Caco-2 (cell line): Measurements from ENCODE around the gene NUDT13. TPM values are rescaled to one million over a fixed set of nuclear protein-coding genes. Genes with fewer than 3 reads are reported as not detected.
"Not testable (repeated sequence)": the region's sequence is repeated elsewhere in the genome, so short reads cannot be mapped to it uniquely, and the experiment has no call there.

Experiments used
- BruUV-seq: library from RNA; stranded (reverse); fragments of 400-500 nt; replicated peaks from 2 replicates; lab custom pipeline; 2021; lab: Mats Ljungman, UMichigan
- CTCF ChIA-PET: fragments of 300-600 bp; sonication (Branson Sonifier 250); formaldehyde crosslinking; loops from one replicate; lab custom pipeline; 2022; ENCODE audit warnings: antibody characterized with exemption; lab: Charles Lee
- POLR2A ChIA-PET: fragments of 300-600 bp; sonication (Branson Sonifier 250); formaldehyde crosslinking; loops from one replicate; lab custom pipeline; 2022; ENCODE audit warnings: antibody characterized with exemption; lab: Charles Lee
- DNase-seq, 2 experiments: peaks; one replicate each; pipeline versions ENCODE4 v3.0.0 to v3.0.0-alpha.2; 2020 to 2022
- H3K27me3 ChIP-seq: replicated peaks from 2 replicates; pipeline ENCODE4 v1.6.0; 2011; ENCODE audit warnings: low read length; ENCODE audit not compliant: control insufficient read depth, insufficient read depth
- H3K36me3 ChIP-seq: 2 replicates; pipeline ENCODE4 v1.5.1; 2011; ENCODE audit warnings: low read length; ENCODE audit not compliant: control insufficient read depth, insufficient read depth
- H3K4me1 ChIP-seq: fragments of 250-450 bp; sonication (Bioruptor Pico); 2 replicates; pipeline ENCODE4 v1.5.1; 2020; ENCODE audit warnings: mild to moderate bottlenecking
- H3K4me3 ChIP-seq: 2 replicates; pipeline ENCODE4 v1.5.1; 2011; ENCODE audit warnings: low read depth, mild to moderate bottlenecking, control low read depth, low read length
- H3K9me3 ChIP-seq: fragments of 250-450 bp; sonication (Bioruptor Pico); 2 replicates; pipeline ENCODE4 v1.5.1; 2020; ENCODE audit warnings: mild to moderate bottlenecking, moderate library complexity
- H3K27ac Mint-ChIP-seq: one replicate; pipeline ENCODE4 v1.8.0; 2022; ENCODE audit warnings: mixed read lengths; ENCODE audit not compliant: unreplicated experiment
- H3K27me3 Mint-ChIP-seq: one replicate; pipeline ENCODE4 v1.8.0; 2022; ENCODE audit warnings: mixed read lengths; ENCODE audit not compliant: insufficient read depth, unreplicated experiment
- H3K36me3 Mint-ChIP-seq: one replicate; pipeline ENCODE4 v1.8.0; 2022; ENCODE audit warnings: mild to moderate bottlenecking, mixed read lengths; ENCODE audit not compliant: insufficient read depth, unreplicated experiment
- H3K4me1 Mint-ChIP-seq: one replicate; pipeline ENCODE4 v1.8.0; 2022; ENCODE audit warnings: low read depth, mixed read lengths; ENCODE audit not compliant: unreplicated experiment
- H3K4me3 Mint-ChIP-seq: one replicate; pipeline ENCODE4 v1.8.0; 2022; ENCODE audit warnings: mild to moderate bottlenecking, moderate library complexity, mixed read lengths; ENCODE audit not compliant: unreplicated experiment
- H3K9me3 Mint-ChIP-seq: one replicate; pipeline ENCODE4 v1.8.0; 2022; ENCODE audit warnings: mixed read lengths; ENCODE audit not compliant: unreplicated experiment
- intact Hi-C: fragments of 100-400 bp; cut with micrococcal nuclease; formaldehyde crosslinking; loops from one replicate; pipeline ENCODE4 v1.10.0; 2022; ENCODE audit not compliant: unreplicated experiment
- total RNA-seq: library from RNA; stranded (reverse); gene quantifications from 2 replicates; pipeline ENCODE4 v1.2.3, GENCODE V29; 2022
- TF ChIP-seq, protein P1 (sequence below), 2 experiments: fragments of 200-600 bp in 1 of 2; IDR thresholded peaks; 1 replicate in 1 of 2; 2 replicates in 1 of 2; pipeline versions ENCODE4 v1.5.1 to v1.8.0; 2011 to 2022; ENCODE audit warnings: antibody characterized with exemption in 1 of 2, control low read depth in 1 of 2, inconsistent platforms in 1 of 2, low read depth in 1 of 2, low read length in 1 of 2, mild to moderate bottlenecking in 1 of 2, moderate library complexity in 1 of 2; ENCODE audit not compliant: insufficient read depth in 1 of 2, severe bottlenecking in 1 of 2, unreplicated experiment in 1 of 2

NUDT13 gene
- total RNA-seq, 1 experiment from 2014 or later: 6.5 TPM

DNA sequence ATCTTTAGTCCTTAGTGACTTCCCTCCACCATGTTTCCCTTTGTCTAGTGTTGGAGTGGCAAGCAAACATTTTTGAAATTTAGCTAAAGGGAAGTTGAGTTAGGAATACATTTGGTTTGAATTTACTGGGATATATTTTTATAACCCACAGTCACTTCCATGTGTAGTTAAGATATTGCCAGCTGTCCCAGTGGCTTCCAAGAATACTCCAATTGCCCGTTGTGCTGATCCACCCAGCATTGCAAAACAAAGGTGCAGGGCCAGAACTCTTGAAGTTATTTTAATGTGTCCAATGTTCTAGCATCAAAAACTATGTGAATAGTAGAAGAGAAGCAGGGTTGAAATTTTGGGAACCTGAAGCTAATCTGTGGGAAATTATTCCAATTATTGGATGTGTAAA, 11.1 kb upstream of the NUDT13 start:
- DNase-seq: no peak
- CTCF ChIA-PET: interaction anchor here (1.1 kb wide), 1 partner anchor 12 kb away, joined by 3 read pairs; no protein-coding TSS in a partner anchor
- no peaks in the 10 kb centered on the region for H3K27me3 Mint-ChIP-seq
- Histone ChIP-seq H3K4me3 (no peak overlapping the region), H3K4me1 (peaks cover 13% of the 10 kb centered on the region; the same call in 1 of the 2 replicates), H3K36me3 (no peaks in the 10 kb centered on the region), H3K9me3 (no peaks in the 10 kb centered on the region), H3K27me3 (no peaks in the 10 kb centered on the region)
- TF ChIP-seq, protein P1, sequence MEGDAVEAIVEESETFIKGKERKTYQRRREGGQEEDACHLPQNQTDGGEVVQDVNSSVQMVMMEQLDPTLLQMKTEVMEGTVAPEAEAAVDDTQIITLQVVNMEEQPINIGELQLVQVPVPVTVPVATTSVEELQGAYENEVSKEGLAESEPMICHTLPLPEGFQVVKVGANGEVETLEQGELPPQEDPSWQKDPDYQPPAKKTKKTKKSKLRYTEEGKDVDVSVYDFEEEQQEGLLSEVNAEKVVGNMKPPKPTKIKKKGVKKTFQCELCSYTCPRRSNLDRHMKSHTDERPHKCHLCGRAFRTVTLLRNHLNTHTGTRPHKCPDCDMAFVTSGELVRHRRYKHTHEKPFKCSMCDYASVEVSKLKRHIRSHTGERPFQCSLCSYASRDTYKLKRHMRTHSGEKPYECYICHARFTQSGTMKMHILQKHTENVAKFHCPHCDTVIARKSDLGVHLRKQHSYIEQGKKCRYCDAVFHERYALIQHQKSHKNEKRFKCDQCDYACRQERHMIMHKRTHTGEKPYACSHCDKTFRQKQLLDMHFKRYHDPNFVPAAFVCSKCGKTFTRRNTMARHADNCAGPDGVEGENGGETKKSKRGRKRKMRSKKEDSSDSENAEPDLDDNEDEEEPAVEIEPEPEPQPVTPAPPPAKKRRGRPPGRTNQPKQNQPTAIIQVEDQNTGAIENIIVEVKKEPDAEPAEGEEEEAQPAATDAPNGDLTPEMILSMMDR (IDR thresholded peaks at IDR 0.05; ENCODE audit: insufficient read depth in 1 of 2, low read depth in 1 of 2, low read length in 1 of 2, severe bottlenecking in 1 of 2, unreplicated experiment in 1 of 2): no peak
- no peak overlapping the region for H3K27ac Mint-ChIP-seq
- H3K36me3 Mint-ChIP-seq: peaks cover 25% of the 10 kb centered on the region
- H3K4me3 Mint-ChIP-seq: no peak overlapping the region
- H3K9me3 Mint-ChIP-seq: no peaks in the 10 kb centered on the region
- POLR2A ChIA-PET: interaction anchor here (0.7 kb wide), 1 partner anchor 166 kb away, joined by 3 read pairs; no protein-coding TSS in a partner anchor
- no TSS peak for BruUV-seq
- intact Hi-C loops: no loop called here
- H3K4me1 Mint-ChIP-seq: peaks cover 14% of the 10 kb centered on the region

DNA sequence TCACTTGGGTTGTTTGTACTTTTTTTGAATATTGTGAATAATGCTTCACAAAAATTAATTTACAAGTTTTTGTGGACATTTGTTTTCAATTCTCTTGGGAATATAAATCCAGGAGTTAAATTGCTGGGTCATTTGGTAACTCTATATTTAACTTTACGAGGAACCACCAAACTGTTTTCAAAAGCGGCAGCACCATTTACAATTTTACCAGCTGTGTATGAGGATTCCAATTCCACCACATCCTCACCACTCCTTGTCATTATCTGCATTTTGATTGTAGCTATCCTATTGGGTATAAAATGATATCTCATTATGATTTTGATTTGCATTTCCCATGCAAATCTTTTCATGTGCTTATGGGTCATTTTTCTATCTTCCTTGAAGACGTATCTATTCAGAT, 4.0 kb upstream of the NUDT13 start:
- Mint-ChIP-seq H3K27ac (no peak overlapping the region), H3K4me3 (no peak overlapping the region), H3K9me3 (no peaks in the 10 kb centered on the region), H3K36me3 (peaks cover 19% of the 10 kb centered on the region), H3K4me1 (no peaks in the 10 kb centered on the region), H3K27me3 (no peaks in the 10 kb centered on the region)
- peaks cover 3% of the 10 kb centered on the region; the same call in 1 of the 2 replicates for H3K4me1 ChIP-seq
- H3K36me3 ChIP-seq: no peaks in the 10 kb centered on the region
- H3K9me3 ChIP-seq: no peaks in the 10 kb centered on the region
- no peaks in the 10 kb centered on the region for H3K27me3 ChIP-seq
- ChIA-PET POLR2A (no interaction called here), CTCF (no interaction called here)
- no TSS peak for BruUV-seq
- no peak for DNase-seq
- intact Hi-C loops: no loop called here
- TF ChIP-seq, protein P1 (IDR thresholded peaks at IDR 0.05; ENCODE audit: insufficient read depth in 1 of 2, low read depth in 1 of 2, low read length in 1 of 2, severe bottlenecking in 1 of 2, unreplicated experiment in 1 of 2): no peak
- H3K4me3 ChIP-seq: no peak overlapping the region

DNA sequence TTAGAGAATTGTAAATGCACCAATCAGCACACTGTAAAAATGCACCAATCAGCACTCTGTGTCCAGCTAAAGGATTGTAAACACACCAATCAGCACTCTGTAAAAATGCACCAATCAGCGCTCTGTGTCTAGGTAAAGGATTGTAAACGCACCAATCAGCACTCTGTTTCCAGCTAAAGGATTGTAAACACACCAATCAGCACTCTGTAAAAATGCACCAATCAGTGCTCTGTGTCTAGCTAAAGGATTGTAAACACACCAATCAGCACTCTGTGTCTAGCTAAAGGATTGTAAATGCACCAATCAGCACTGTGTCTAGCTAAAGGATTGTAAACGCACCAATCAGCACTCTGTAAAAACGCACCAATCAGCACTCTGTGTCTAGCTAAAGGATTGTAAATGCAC, 1.0 kb upstream of the NUDT13 start:
- H3K36me3 ChIP-seq, H3K4me3 ChIP-seq, H3K4me1 Mint-ChIP-seq, H3K4me3 Mint-ChIP-seq, H3K27me3 ChIP-seq, H3K27me3 Mint-ChIP-seq, H3K9me3 ChIP-seq, intact Hi-C loops, DNase-seq, H3K9me3 Mint-ChIP-seq, H3K27ac Mint-ChIP-seq, BruUV-seq, POLR2A ChIA-PET: not testable (repeated sequence)
- CTCF ChIA-PET: interaction anchor here (3.1 kb wide), 1 partner anchor 13 kb away, joined by 40 read pairs; the partner anchor contains the start of gene P4HA1
- peaks cover 11% of the 10 kb centered on the region for H3K4me1 ChIP-seq
- H3K36me3 Mint-ChIP-seq: peaks cover 21% of the 10 kb centered on the region

DNA sequence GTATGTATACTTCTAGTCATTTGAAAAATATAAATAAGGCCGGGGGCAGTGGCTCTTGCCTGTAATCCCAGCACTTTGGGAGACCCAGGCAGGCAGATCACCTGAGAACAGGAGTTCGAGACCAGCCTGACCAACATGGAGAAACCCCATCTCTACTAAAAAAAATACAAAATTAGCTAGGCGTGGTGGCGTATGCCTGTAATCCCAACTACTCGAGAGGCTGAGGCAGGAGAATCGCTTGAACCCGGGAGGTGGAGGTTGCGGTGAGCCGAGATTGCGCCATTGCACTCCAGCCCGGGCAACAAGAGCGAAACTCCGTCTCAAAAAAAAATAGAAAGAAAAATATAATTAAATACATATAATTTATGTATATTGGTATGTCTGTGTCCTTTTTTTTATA, 1.8 kb downstream of the NUDT13 start:
- ChIA-PET POLR2A (interaction anchor here (0.6 to 3.1 kb wide), 4 partner anchors 15 to 135 kb away, joined by 3 to 43 read pairs (median 4); partner anchors contain the start of genes DNAJC9 and P4HA1), CTCF (interaction anchor here (3.1 kb wide), 1 partner anchor 15 kb away, joined by 40 read pairs; the partner anchor contains the start of gene P4HA1)
- not testable (repeated sequence) for H3K9me3 ChIP-seq, H3K27me3 Mint-ChIP-seq, DNase-seq, H3K4me3 ChIP-seq, H3K27me3 ChIP-seq, H3K36me3 ChIP-seq, BruUV-seq, H3K9me3 Mint-ChIP-seq, H3K4me1 Mint-ChIP-seq
- intact Hi-C loops: loop anchor here (5.0 kb wide), 1 partner anchor 55 kb away; the partner anchor contains the start of genes ECD and FAM149B1
- H3K27ac Mint-ChIP-seq: peak overlapping the region; percentile 90
- peak overlapping the region; percentile 85 for H3K4me3 Mint-ChIP-seq
- peaks cover 21% of the 10 kb centered on the region for H3K36me3 Mint-ChIP-seq
- H3K4me1 ChIP-seq: peaks cover 11% of the 10 kb centered on the region
